H1 (cell line): ENCODE measurements around the gene BSND.

Source experiments
- EP300 ChIP-seq, 2 experiments: IDR thresholded peaks; 1 replicate in 1 of 2; 2 replicates in 1 of 2; pipeline ENCODE4 v1.6.1; 2011 to 2012; ENCODE audit warnings: low read depth in 2 of 2, low read length in 2 of 2, mild to moderate bottlenecking in 2 of 2, borderline replicate concordance in 1 of 2, inconsistent platforms in 1 of 2, moderate library complexity in 1 of 2
- POLR2AphosphoS5 ChIP-seq: IDR thresholded peaks from 2 replicates; pipeline ENCODE4 v1.6.1; 2011; ENCODE audit warnings: low read depth, low read length
- YY1 ChIP-seq: IDR thresholded peaks from 2 replicates; pipeline ENCODE4 v1.6.1; 2011; ENCODE audit warnings: low read depth, mild to moderate bottlenecking, low read length
- TF ChIP-seq, protein P1 (sequence below), 3 experiments: IDR thresholded peaks; 1 replicate in 2 of 3; 2 replicates in 1 of 3; pipeline versions ENCODE4 v1.5.1 to v1.6.1; 2011; ENCODE audit warnings: low read length in 3 of 3, mild to moderate bottlenecking in 3 of 3, inconsistent platforms in 2 of 3, low read depth in 1 of 3, moderate library complexity in 1 of 3; ENCODE audit not compliant: insufficient read depth in 1 of 3; ENCODE audit errors: control extremely low read depth in 1 of 3

DNA sequence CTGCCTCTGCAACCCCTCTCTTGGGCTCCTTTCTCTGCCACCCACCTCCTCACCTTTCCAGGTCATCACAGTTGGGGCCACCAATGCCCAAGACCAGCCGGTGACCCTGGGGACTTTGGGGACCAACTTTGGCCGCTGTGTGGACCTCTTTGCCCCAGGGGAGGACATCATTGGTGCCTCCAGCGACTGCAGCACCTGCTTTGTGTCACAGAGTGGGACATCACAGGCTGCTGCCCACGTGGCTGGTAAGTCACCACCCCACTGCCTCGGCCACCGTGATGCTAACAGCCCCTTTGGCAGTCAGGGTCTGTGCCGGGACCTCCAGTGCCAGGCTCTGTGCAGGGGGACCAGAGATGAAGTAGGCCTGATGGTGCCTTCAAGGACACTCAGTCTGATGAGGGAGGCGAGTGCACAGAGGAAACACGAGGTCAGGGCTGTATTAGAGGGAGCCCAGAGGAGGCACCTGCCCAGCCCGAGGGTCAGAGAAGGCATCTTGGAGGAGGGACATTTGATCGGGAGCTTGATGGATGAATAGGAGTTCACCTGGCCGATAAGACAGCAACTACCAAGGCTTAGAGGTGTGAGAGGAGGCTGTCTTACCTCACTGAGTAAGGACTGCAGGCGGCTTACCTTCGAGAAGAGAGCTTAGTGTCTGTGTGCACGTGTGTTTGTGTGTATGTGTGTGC is 58.7 kb downstream of the BSND start:
- TF ChIP-seq YY1 (no peak), EP300 (IDR thresholded peaks at IDR 0.05; ENCODE audit: borderline replicate concordance in 1 of 2, low read depth in 2 of 2, low read length in 2 of 2) (no peak), POLR2AphosphoS5 (no peak)
- TF ChIP-seq, protein P1, sequence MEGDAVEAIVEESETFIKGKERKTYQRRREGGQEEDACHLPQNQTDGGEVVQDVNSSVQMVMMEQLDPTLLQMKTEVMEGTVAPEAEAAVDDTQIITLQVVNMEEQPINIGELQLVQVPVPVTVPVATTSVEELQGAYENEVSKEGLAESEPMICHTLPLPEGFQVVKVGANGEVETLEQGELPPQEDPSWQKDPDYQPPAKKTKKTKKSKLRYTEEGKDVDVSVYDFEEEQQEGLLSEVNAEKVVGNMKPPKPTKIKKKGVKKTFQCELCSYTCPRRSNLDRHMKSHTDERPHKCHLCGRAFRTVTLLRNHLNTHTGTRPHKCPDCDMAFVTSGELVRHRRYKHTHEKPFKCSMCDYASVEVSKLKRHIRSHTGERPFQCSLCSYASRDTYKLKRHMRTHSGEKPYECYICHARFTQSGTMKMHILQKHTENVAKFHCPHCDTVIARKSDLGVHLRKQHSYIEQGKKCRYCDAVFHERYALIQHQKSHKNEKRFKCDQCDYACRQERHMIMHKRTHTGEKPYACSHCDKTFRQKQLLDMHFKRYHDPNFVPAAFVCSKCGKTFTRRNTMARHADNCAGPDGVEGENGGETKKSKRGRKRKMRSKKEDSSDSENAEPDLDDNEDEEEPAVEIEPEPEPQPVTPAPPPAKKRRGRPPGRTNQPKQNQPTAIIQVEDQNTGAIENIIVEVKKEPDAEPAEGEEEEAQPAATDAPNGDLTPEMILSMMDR (IDR thresholded peaks at IDR 0.05; ENCODE audit: control extremely low read depth in 1 of 3, insufficient read depth in 1 of 3, low read depth in 1 of 3, low read length in 3 of 3), result no peak
